Activated naive CD4-positive, alpha-beta T cell treated with anti-CD3 and anti-CD28 coated beads for 36 hours (primary cell): ENCODE data around the gene GPR18. TPM values are rescaled to one million over a fixed set of nuclear protein-coding genes. Genes with fewer than 3 reads are reported as not detected.

Experiments used
- CTCF ChIA-PET: fragments of 350-600 bp; sonication (Branson Sonifier 250); formaldehyde crosslinking; loops from one replicate; lab custom pipeline; 2021; ENCODE audit warnings: antibody characterized with exemption; lab: Charles Lee
- DNase-seq: peaks from one replicate; pipeline ENCODE4 v3.0.0-alpha.2; 2020
- H3K27ac Mint-ChIP-seq: one replicate; pipeline ENCODE4 v1.8.0; 2021; ENCODE audit warnings: mild to moderate bottlenecking, mixed read lengths
- H3K27me3 Mint-ChIP-seq: one replicate; pipeline ENCODE4 v1.8.0; 2021; ENCODE audit warnings: low read depth, mixed read lengths
- H3K36me3 Mint-ChIP-seq: one replicate; pipeline ENCODE4 v1.8.0; 2021; ENCODE audit warnings: low read depth, mixed read lengths
- H3K4me1 Mint-ChIP-seq: one replicate; pipeline ENCODE4 v1.8.0; 2021; ENCODE audit warnings: low read depth, mixed read lengths
- H3K4me3 Mint-ChIP-seq: one replicate; pipeline ENCODE4 v1.8.0; 2021; ENCODE audit warnings: mild to moderate bottlenecking, moderate library complexity, mixed read lengths
- H3K9me3 Mint-ChIP-seq: one replicate; pipeline ENCODE4 v1.8.0; 2021; ENCODE audit warnings: mixed read lengths
- intact Hi-C: fragments of 100-400 bp; cut with micrococcal nuclease; formaldehyde crosslinking; loops from one replicate; pipeline ENCODE4 v1.15.1; 2023
- total RNA-seq, 2 experiments: library from RNA; stranded (reverse); gene quantifications; one replicate each; pipeline ENCODE4 v1.2.3, GENCODE V29; 2021

The GPR18 gene
- total RNA-seq, 2 experiments from 2014 or later = 2.4 TPM

DNA sequence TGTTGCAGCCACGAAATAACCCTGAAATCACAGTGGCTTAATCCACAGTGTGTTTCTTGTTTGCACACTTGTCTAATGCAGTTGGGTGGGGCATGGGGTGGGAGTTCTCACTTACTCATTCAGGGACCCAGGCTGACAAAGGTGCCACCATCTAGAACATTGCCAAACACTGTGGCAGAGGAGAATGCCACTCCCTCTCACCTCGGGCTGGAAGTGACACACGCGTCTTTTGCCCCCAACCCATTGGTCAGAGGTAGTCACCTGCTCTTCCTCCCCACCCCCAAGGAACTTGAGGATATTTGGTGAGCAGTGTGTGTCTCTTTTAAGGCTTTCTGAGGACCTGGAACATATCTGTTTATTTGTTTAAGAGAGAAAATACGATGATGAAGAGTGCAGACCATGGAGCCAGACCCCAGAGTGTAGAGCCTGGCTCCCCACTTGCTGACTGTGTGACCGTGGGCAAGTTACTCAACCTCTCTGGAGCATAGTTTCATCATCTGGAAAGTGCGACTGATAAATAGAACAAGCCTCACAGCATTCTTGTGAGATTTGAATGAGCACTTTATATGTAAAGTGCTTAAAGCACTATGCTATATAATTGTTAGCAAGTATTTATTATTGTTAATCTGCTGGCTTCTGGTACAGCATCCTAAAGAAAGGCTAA is 31.6 kb upstream of the GPR18 start:
- Mint-ChIP-seq H3K36me3 (peaks cover 32% of the 10 kb centered on the region), H3K27ac (peak overlapping the region; percentile 89), H3K9me3 (no peaks in the 10 kb centered on the region), H3K4me3 (peak overlapping the region; percentile 17), H3K4me1 (peaks cover 82% of the 10 kb centered on the region), H3K27me3 (no peaks in the 10 kb centered on the region)
- intact Hi-C loops = loop anchor here (2.0 to 10.0 kb wide), 6 partner anchors 25 to 525 kb away; partner anchors contain the start of gene CLYBL
- CTCF ChIA-PET = interaction anchor here (1.1 to 2.7 kb wide), 3 partner anchors 20 to 98 kb away, joined by 3 to 14 read pairs (median 6); no protein-coding TSS in a partner anchor
- DNase-seq = peak; percentile 80

DNA sequence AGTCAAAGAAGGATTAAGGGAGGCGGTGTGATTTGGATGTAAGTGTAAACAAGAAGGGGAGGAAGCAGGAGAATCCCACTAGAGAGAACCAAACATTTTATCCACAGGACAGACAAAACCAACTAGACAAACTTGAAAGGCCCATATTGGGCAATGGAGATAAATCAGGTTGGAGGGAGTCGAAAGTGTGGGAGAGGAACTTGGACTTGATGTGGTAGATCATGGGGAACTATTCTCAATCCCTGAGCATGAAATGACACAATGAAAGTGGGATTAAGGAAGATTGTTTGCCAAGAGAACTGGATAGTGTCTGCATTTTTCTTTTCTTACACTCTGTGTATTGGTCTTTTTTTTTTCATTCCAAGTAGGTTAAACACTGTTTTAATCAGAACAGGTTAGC is 31.1 kb upstream of the GPR18 start:
- Mint-ChIP-seq H3K27ac (peak overlapping the region; percentile 89), H3K9me3 (no peaks in the 10 kb centered on the region), H3K36me3 (peaks cover 30% of the 10 kb centered on the region), H3K4me1 (peaks cover 85% of the 10 kb centered on the region), H3K4me3 (no peak overlapping the region), H3K27me3 (no peaks in the 10 kb centered on the region)
- no peak for DNase-seq
- CTCF ChIA-PET = interaction anchor here (1.1 to 3.3 kb wide), 10 partner anchors 9 to 147 kb away, joined by 3 to 18 read pairs (median 6); no protein-coding TSS in a partner anchor
- intact Hi-C loops = loop anchor here (2.0 to 10.0 kb wide), 6 partner anchors 26 to 526 kb away; partner anchors contain the start of gene CLYBL

DNA sequence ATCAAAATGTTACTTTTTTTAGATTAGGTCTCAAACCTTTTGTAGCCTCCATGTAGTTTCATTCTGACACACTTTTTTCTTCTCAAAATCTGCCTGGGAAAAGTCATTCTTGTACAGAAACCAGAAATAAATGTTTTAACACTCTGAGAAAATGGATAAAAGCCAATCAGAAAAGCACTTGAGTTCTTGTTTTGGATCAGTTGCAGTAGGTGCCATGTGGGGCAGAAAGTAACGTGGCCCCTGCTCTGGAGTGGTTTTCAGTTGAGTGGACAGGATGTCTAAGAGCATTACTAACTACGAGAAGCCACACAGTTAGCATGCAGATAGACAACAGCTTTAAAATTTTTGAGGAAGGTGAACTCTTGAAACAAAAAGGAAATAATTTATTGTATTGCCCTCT is 29.9 kb upstream of the GPR18 start:
- Mint-ChIP-seq H3K4me3 (peak overlapping the region; percentile 37), H3K9me3 (no peaks in the 10 kb centered on the region), H3K4me1 (peaks cover 80% of the 10 kb centered on the region), H3K27me3 (no peaks in the 10 kb centered on the region), H3K36me3 (peaks cover 19% of the 10 kb centered on the region), H3K27ac (peak overlapping the region; percentile 89)
- intact Hi-C loops = loop anchor here (1.0 to 10.0 kb wide), 13 partner anchors 8 to 527 kb away; partner anchors contain the start of genes CLYBL, GPR18 and GPR183
- CTCF ChIA-PET = interaction anchor here (0.6 to 3.3 kb wide), 12 partner anchors 10 to 148 kb away, joined by 3 to 18 read pairs (median 6); no protein-coding TSS in a partner anchor
- peak; percentile 89 for DNase-seq

DNA sequence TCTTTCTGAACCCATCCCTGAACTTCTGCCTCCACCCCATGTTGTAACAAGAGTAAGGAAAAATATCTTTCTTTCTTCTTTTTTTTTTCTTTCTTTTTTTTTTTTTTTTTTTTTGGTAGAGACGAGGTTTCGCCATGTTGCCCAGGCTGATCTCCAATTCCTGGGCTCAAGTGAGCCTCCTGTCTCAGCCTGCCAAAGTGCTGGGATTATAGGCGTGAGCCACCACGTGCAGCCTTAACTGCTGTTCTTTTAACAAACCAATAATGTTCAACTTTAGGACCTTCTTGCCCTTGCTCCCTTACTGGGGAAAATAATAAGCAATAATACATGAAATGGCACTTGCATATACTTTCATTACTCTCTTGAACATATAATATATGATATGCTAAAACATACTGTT is 29.4 kb upstream of the GPR18 start:
- intact Hi-C loops = loop anchor here (5.0 to 10.0 kb wide), 3 partner anchors 320 to 527 kb away; partner anchors contain the start of gene CLYBL
- Mint-ChIP-seq H3K9me3 (no peaks in the 10 kb centered on the region), H3K27me3 (no peaks in the 10 kb centered on the region), H3K4me3 (no peak overlapping the region), H3K27ac (peak overlapping the region; percentile 89), H3K4me1 (peaks cover 81% of the 10 kb centered on the region), H3K36me3 (peaks cover 15% of the 10 kb centered on the region)
- DNase-seq = no peak
- CTCF ChIA-PET = interaction anchor here (0.6 to 3.3 kb wide), 9 partner anchors 9 to 150 kb away, joined by 3 to 13 read pairs (median 4); no protein-coding TSS in a partner anchor

DNA sequence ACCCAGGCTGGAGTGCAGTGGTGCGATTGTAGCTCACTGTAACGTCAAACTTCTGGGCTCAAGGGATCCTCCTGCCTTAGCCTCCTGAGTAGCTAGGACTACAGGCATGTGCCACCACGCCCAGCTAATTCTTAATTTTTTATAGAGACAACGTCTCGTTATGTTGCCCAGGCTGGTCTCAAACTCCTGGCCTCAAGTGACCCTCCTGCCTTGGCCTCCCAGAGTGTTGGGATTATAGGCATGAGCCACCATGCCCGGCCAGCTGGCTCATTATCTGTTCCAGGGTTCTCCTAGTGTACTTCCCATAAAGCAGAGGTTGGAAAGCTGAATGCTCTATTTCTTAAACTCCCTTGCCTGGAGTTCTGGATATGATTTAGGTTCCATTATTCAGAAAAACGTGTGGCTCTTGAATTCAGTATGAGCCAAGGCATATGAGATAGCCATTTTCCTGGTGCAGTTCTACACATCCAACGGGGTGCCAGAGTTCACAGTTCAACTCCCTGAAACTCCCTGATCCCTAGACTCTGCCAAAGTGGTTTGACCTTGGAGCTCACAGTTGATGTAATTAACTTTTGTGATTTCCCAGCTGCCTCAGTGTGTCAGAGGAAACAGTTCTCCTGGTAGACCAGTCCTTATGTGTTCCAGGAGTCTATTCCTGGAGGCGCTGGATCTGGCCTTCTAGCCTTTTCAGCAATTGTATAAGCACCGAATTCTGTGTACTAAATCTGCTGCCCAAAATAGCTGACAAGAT is 27.4 kb upstream of the GPR18 start:
- Mint-ChIP-seq H3K27ac (no peak overlapping the region), H3K9me3 (no peaks in the 10 kb centered on the region), H3K27me3 (no peaks in the 10 kb centered on the region), H3K4me3 (no peak overlapping the region), H3K36me3 (peaks cover 9% of the 10 kb centered on the region), H3K4me1 (peaks cover 93% of the 10 kb centered on the region)
- no peak for DNase-seq
- intact Hi-C loops = loop anchor here (5.0 to 10.0 kb wide), 3 partner anchors 322 to 529 kb away; partner anchors contain the start of gene CLYBL
- CTCF ChIA-PET = interaction anchor here (0.6 to 2.9 kb wide), 7 partner anchors 11 to 151 kb away, joined by 3 to 17 read pairs (median 4); no protein-coding TSS in a partner anchor

DNA sequence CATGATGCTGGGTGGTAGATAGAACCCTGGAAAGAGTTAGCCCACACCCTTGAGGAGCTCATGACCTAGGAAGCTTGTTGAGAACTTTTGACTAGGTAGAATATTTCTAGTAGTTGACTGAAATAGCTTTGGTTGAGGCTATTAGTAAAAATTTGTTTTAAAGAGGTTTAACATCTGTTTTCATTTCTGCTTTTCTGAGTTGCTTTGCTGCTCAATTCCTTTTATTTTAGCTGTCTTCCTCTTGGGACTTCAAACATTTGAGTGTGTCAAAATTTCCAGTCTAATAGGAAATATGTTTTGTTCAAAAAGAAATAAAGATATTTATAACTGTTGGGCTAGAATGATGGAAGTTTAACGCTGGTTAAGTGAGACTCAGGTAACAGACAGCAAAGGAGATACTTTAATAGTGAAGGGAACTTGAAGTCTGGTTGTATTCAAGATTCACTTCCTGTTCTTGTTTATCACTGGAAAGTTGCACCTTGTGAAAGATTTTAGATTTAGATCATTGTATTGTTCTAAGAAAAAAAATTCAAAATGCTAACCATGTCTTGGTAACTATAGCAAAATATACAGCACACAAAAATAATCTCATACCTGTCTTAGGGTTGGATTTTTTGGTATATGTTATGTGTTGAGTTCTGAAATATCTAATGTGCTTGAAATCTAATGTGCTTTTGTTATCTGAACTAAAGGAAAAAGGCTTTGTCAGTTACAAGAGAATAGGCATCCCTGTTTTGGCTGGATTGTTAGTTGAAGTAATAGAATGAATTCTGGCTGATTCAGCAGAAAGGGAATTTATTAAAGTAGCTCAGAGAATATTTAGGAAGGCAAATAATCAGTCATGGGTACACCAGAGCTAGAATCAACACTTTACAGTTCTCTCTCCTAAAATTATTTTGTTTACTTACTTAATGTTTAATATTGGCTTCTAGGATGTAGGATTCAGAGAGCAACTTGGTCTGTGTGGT is 24.4 kb upstream of the GPR18 start:
- intact Hi-C loops = loop anchor here (10.0 kb wide), 1 partner anchor 532 kb away; no protein-coding TSS in a partner anchor
- CTCF ChIA-PET = interaction anchor here (0.7 to 2.1 kb wide), 5 partner anchors 10 to 154 kb away, joined by 3 to 8 read pairs (median 3); no protein-coding TSS in a partner anchor
- Mint-ChIP-seq H3K4me1 (peaks cover 91% of the 10 kb centered on the region), H3K27me3 (no peaks in the 10 kb centered on the region), H3K36me3 (peaks cover 18% of the 10 kb centered on the region), H3K4me3 (no peak overlapping the region), H3K9me3 (no peaks in the 10 kb centered on the region), H3K27ac (peak overlapping the region; percentile 70)
- no peak for DNase-seq

DNA sequence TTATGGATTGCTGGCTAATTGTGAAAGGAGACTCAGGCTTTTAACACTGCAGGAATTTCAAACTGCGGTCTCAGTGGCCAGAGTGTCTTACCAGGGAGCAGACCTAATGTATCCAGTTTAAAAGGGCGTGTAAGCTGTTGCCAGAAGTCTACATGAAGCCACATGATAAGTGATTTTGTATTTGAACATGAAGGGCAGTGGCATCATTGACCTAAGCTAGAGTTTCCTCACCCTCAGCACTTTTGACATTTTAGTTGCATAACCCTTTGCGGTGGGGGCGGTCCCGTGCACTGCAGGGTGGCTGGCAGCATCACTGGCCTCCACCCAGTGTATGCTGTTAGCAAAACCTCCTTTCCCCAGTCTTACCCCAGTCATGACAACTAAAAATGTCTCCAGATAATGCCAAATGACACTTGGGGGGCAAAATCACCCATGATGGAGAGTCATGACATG is 23.7 kb upstream of the GPR18 start:
- H3K27me3 Mint-ChIP-seq = no peaks in the 10 kb centered on the region
- peak overlapping the region; percentile 44 for H3K27ac Mint-ChIP-seq
- H3K9me3 Mint-ChIP-seq = no peaks in the 10 kb centered on the region
- no peak overlapping the region for H3K4me3 Mint-ChIP-seq
- intact Hi-C loops = loop anchor here (1.0 to 10.0 kb wide), 2 partner anchors 9 to 533 kb away; no protein-coding TSS in a partner anchor
- CTCF ChIA-PET = interaction anchor here (0.6 to 2.1 kb wide), 5 partner anchors 11 to 155 kb away, joined by 3 to 8 read pairs (median 3); no protein-coding TSS in a partner anchor
- DNase-seq = peak; percentile 80
- peaks cover 15% of the 10 kb centered on the region for H3K36me3 Mint-ChIP-seq
- peaks cover 88% of the 10 kb centered on the region for H3K4me1 Mint-ChIP-seq

DNA sequence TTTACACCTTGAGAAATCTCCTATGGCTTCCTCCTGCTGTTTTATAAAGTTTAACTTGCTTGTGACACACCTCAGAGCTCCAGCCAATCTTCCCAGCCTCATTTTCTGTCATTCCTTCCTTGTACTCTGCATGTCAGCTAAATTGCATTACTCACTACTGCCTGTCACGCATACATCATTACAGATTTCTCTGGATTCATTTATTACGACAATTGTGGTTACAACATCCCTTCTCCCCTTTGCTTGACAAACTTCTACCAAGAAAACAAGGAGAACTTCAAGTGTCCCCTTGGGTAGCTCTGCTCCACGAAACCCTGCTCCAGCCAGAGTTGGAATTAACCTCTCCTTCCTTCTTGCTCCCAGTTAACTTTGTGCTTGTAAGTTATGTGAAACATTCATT is 22.0 kb upstream of the GPR18 start:
- Mint-ChIP-seq H3K36me3 (peaks cover 15% of the 10 kb centered on the region), H3K4me1 (peaks cover 89% of the 10 kb centered on the region), H3K27me3 (no peaks in the 10 kb centered on the region), H3K9me3 (no peaks in the 10 kb centered on the region), H3K4me3 (no peak overlapping the region), H3K27ac (peak overlapping the region; percentile 38)
- CTCF ChIA-PET = interaction anchor here (0.6 to 1.9 kb wide), 7 partner anchors 9 to 157 kb away, joined by 3 to 7 read pairs (median 4); no protein-coding TSS in a partner anchor
- no peak for DNase-seq
- intact Hi-C loops = loop anchor here (10.0 kb wide), 1 partner anchor 535 kb away; no protein-coding TSS in a partner anchor

DNA sequence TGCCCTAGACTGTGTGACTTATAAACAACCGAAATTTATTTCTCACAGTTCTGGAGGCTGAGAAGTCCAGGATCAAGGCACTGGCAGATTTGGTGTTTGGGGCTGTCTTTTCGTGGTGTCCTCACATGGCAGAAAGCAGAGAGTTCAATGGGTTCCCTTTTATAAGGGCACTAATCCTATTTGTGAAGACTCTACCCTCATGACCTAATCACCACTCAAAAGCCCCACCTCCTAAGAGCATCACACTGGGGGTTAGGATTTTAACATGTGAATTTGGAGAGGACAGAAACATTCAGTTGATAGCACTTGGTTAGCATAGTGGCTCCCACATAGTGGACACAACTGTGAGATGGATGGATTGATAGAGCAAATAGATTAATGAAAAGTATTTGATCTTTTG is 21.5 kb upstream of the GPR18 start:
- peaks cover 89% of the 10 kb centered on the region for H3K4me1 Mint-ChIP-seq
- no peaks in the 10 kb centered on the region for H3K27me3 Mint-ChIP-seq
- H3K9me3 Mint-ChIP-seq = no peaks in the 10 kb centered on the region
- no peak for DNase-seq
- H3K27ac Mint-ChIP-seq = no peak overlapping the region
- CTCF ChIA-PET = interaction anchor here (1.2 to 1.9 kb wide), 3 partner anchors 10 to 157 kb away, joined by 3 to 7 read pairs (median 4); no protein-coding TSS in a partner anchor
- no peak overlapping the region for H3K4me3 Mint-ChIP-seq
- intact Hi-C loops = loop anchor here (10.0 kb wide), 1 partner anchor 535 kb away; no protein-coding TSS in a partner anchor
- H3K36me3 Mint-ChIP-seq = peaks cover 20% of the 10 kb centered on the region

DNA sequence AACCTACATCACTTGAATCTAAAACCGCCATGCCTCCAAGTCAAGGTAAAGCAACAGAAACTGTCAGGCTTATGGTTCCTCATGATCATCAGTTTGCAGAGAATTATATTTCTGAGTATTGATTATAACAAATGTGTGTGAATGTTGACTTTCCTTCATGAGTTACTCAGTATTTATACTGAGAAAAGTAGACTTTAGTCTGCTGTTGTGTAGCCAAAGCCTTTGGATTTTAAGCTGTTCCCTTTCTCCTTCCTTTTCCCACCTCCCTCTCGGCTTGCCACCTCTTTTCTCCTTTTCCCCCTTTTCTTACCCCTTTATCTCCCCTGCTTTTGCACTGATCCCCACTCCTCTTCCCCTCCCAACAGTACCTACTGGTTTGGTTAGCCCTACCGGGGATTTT is 20.7 kb upstream of the GPR18 start:
- CTCF ChIA-PET = interaction anchor here (1.0 to 1.5 kb wide), 2 partner anchors 108 to 158 kb away, joined by 6 read pairs; no protein-coding TSS in a partner anchor
- Mint-ChIP-seq H3K4me1 (peaks cover 91% of the 10 kb centered on the region), H3K36me3 (peaks cover 24% of the 10 kb centered on the region), H3K4me3 (no peak overlapping the region), H3K27ac (no peak overlapping the region), H3K9me3 (no peaks in the 10 kb centered on the region), H3K27me3 (no peaks in the 10 kb centered on the region)
- no peak for DNase-seq
- intact Hi-C loops = no loop called here
